ENCODE measurements around the gene LRRFIP2.

LRRFIP2 gene

DNA sequence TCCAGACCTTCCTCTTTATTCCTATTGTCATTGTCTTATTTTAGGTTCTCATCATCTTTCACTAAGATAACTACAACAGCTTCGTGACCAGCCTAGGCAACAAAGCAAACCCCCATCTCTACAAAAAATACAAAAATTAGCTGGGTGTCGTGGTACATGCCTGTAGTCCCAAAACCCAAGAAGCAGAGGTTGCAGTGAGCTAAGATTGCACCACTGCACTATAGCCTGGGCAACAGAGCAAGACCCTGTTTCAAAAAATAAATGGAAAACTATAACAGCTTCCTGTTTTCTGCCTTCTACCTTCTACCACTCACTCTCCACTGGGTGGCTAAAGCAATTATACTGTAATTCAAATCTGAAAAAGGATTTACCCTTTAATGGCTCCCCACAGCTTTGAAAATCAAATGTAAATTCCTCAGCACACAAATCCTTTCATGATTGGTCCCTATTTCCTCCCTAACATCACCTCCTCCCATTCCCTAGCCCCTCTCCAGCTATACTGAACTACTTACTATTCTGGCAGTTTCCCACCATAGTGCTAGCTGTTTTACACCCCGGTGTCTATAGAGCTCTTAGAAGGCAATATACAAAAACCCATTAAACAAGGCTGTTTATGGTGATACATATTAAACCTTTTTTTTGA, 33.4 kb downstream of the LRRFIP2 start:
- no peak overlapping the region for H2AFZ ChIP-seq (ENCODE audit: low read length)
- TF ChIP-seq, protein P1, sequence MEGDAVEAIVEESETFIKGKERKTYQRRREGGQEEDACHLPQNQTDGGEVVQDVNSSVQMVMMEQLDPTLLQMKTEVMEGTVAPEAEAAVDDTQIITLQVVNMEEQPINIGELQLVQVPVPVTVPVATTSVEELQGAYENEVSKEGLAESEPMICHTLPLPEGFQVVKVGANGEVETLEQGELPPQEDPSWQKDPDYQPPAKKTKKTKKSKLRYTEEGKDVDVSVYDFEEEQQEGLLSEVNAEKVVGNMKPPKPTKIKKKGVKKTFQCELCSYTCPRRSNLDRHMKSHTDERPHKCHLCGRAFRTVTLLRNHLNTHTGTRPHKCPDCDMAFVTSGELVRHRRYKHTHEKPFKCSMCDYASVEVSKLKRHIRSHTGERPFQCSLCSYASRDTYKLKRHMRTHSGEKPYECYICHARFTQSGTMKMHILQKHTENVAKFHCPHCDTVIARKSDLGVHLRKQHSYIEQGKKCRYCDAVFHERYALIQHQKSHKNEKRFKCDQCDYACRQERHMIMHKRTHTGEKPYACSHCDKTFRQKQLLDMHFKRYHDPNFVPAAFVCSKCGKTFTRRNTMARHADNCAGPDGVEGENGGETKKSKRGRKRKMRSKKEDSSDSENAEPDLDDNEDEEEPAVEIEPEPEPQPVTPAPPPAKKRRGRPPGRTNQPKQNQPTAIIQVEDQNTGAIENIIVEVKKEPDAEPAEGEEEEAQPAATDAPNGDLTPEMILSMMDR (conservative IDR thresholded peaks at IDR 0.05; ENCODE audit: low read length): no peak; the same call in 1 of the 2 replicates
- no peak for TF ChIP-seq EZH2phosphoT487 (IDR thresholded peaks at IDR 0.05; ENCODE audit: borderline replicate concordance)
- no peaks in the 10 kb centered on the region for H3K9me3 ChIP-seq (ENCODE audit: insufficient read depth, low read depth, low read length)
- no peaks in the 10 kb centered on the region for H4K20me1 ChIP-seq (ENCODE audit: insufficient read depth, low read length, poor library complexity, severe bottlenecking)
- no peaks in the 10 kb centered on the region for H3F3A ChIP-seq (ENCODE audit: low read depth)
- H3K4me1 ChIP-seq (ENCODE audit: insufficient read depth, low read length, poor library complexity, severe bottlenecking): no peaks in the 10 kb centered on the region
- H3K4me2 ChIP-seq (ENCODE audit: low read depth, low read length, poor library complexity, severe bottlenecking): no peak overlapping the region
- no peak overlapping the region for H3K4me3 ChIP-seq (ENCODE audit: low read length, poor library complexity, severe bottlenecking)
- peaks cover 30% of the 10 kb centered on the region; the same call in 1 of the 2 replicates for H3K36me3 ChIP-seq (ENCODE audit: insufficient read depth, low read length)
- H3K27me3 ChIP-seq (ENCODE audit: insufficient read depth, low read length, poor library complexity, severe bottlenecking): no peaks in the 10 kb centered on the region
- no peaks in the 10 kb centered on the region for H3K9me2 ChIP-seq (replicated peaks; ENCODE audit: low read depth, low read length)
- no peak overlapping the region for H3K9ac ChIP-seq (ENCODE audit: low read depth, low read length, poor library complexity, severe bottlenecking)
- H3K79me2 ChIP-seq (ENCODE audit: insufficient read depth, low read length): no peaks in the 10 kb centered on the region

DNA sequence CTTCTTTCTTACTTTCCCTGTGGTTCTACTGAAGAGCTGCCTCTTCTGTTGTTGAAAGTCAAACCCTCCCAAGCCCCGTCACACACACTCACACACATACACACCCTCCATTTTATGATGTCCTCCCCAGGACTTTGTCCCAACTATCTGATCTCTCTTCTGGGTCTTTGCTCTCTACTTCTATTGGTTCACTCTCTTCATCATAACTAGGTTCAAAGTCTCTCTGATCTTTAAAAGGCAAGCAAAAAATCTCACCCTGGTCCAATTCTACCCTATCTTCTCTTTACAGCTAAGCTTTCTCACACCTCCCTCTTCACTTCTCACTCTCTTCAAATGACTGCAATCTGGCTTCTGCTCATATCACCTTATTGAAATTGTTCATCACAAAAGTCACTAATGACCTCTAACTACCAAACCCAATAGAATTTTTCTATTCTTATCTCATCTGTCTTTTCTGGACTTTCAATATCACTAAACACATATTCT, 34.8 kb downstream of the LRRFIP2 start:
- Histone ChIP-seq H3K9me2 (replicated peaks; ENCODE audit: low read depth, low read length) (no peaks in the 10 kb centered on the region), H3K36me3 (ENCODE audit: insufficient read depth, low read length) (peaks cover 28% of the 10 kb centered on the region; the same call in 1 of the 2 replicates), H3K9me3 (ENCODE audit: insufficient read depth, low read depth, low read length) (no peaks in the 10 kb centered on the region), H4K20me1 (ENCODE audit: insufficient read depth, low read length, poor library complexity, severe bottlenecking) (no peaks in the 10 kb centered on the region), H3K9ac (ENCODE audit: low read depth, low read length, poor library complexity, severe bottlenecking) (no peak overlapping the region), H3K79me2 (ENCODE audit: insufficient read depth, low read length) (peaks cover 4% of the 10 kb centered on the region; the same call in 1 of the 2 replicates), H3K4me2 (ENCODE audit: low read depth, low read length, poor library complexity, severe bottlenecking) (no peak overlapping the region), H3F3A (ENCODE audit: low read depth) (no peaks in the 10 kb centered on the region), H2AFZ (ENCODE audit: low read length) (no peak overlapping the region), H3K4me1 (ENCODE audit: insufficient read depth, low read length, poor library complexity, severe bottlenecking) (no peaks in the 10 kb centered on the region), H3K4me3 (ENCODE audit: low read length, poor library complexity, severe bottlenecking) (no peak overlapping the region), H3K27me3 (ENCODE audit: insufficient read depth, low read length, poor library complexity, severe bottlenecking) (no peaks in the 10 kb centered on the region)
- TF ChIP-seq, protein P1 (conservative IDR thresholded peaks at IDR 0.05; ENCODE audit: low read length): no peak
- no peak for TF ChIP-seq EZH2phosphoT487 (IDR thresholded peaks at IDR 0.05; ENCODE audit: borderline replicate concordance)

DNA sequence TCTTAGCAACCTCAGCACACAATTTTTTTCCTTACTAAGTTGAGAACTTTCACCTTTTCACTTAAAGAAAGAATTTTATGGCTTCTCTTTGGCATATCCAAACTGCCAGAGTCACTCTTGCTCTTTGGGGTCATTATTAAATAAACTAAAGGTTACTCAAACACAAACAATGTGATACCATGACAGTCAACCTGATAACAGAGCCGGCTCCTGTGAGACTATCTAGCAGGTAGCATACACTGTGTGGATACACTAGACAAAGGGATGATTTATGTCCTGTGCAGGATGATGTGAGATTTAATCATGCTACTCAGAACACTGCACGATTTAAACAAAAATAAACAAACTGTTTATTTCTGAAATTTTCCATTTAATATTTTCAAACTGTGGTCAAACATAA, 35.6 kb downstream of the LRRFIP2 start:
- no peaks in the 10 kb centered on the region for H3K4me1 ChIP-seq (ENCODE audit: insufficient read depth, low read length, poor library complexity, severe bottlenecking)
- peaks cover 7% of the 10 kb centered on the region; the same call in 1 of the 2 replicates for H3K79me2 ChIP-seq (ENCODE audit: insufficient read depth, low read length)
- H3K9me2 ChIP-seq (replicated peaks; ENCODE audit: low read depth, low read length): no peaks in the 10 kb centered on the region
- H3K9ac ChIP-seq (ENCODE audit: low read depth, low read length, poor library complexity, severe bottlenecking): no peak overlapping the region
- H3K4me3 ChIP-seq (ENCODE audit: low read length, poor library complexity, severe bottlenecking): no peak overlapping the region
- H3K27me3 ChIP-seq (ENCODE audit: insufficient read depth, low read length, poor library complexity, severe bottlenecking): no peaks in the 10 kb centered on the region
- TF ChIP-seq, protein P1 (conservative IDR thresholded peaks at IDR 0.05; ENCODE audit: low read length): no peak
- no peak for TF ChIP-seq EZH2phosphoT487 (IDR thresholded peaks at IDR 0.05; ENCODE audit: borderline replicate concordance)
- no peaks in the 10 kb centered on the region for H3F3A ChIP-seq (ENCODE audit: low read depth)
- no peaks in the 10 kb centered on the region for H3K9me3 ChIP-seq (ENCODE audit: insufficient read depth, low read depth, low read length)
- H3K4me2 ChIP-seq (ENCODE audit: low read depth, low read length, poor library complexity, severe bottlenecking): no peak overlapping the region
- no peak overlapping the region for H2AFZ ChIP-seq (ENCODE audit: low read length)
- H3K36me3 ChIP-seq (ENCODE audit: insufficient read depth, low read length): peaks cover 20% of the 10 kb centered on the region; the same call in 1 of the 2 replicates
- H4K20me1 ChIP-seq (ENCODE audit: insufficient read depth, low read length, poor library complexity, severe bottlenecking): no peaks in the 10 kb centered on the region

All from Loucy (cell line).